GM13977 (cell line): ENCODE data around the gene JUN.

Source experiments
- DNase-seq: peaks from one replicate; pipeline ENCODE4 v3.0.0; 2012; ENCODE audit warnings: low spot score
- CTCF ChIP-seq: IDR thresholded peaks from 2 replicates; pipeline ENCODE4 v1.5.1; 2012; ENCODE audit warnings: mild to moderate bottlenecking, control low read depth; ENCODE audit not compliant: insufficient read depth; ENCODE audit errors: extremely low read depth, missing control alignments
- in situ Hi-C: fragments of 300-500 bp; cut with MboI; formaldehyde crosslinking; loops from one replicate; pipeline ENCODE4 v1.12.0; 2022; ENCODE audit warnings: low sequenced_read_pairs, low pct_unique_long_range_greater_than_20kb, mixed read lengths, inconsistent platforms; ENCODE audit not compliant: unreplicated experiment

JUN gene

GRCh38 chr1:58765441-58765840, 18.4 kb downstream of the JUN start:
- in situ Hi-C loops, result no loop called here
- no peak for DNase-seq
- TF ChIP-seq CTCF, result no peak

- in situ Hi-C loops, result no loop called here
- no peak for DNase-seq
- no peak for TF ChIP-seq CTCF
These were observed 18.8 kb downstream of the JUN start for GRCh38 chr1:58765006-58765405.

- no peak for DNase-seq
- in situ Hi-C loops, result no loop called here
- no peak for TF ChIP-seq CTCF
These were observed 19.4 kb downstream of the JUN start for GRCh38 chr1:58764294-58764978.

- TF ChIP-seq CTCF, result no peak
- DNase-seq, result no peak
- in situ Hi-C loops, result no loop called here
These were observed 20.6 kb downstream of the JUN start for GRCh38 chr1:58763214-58763613.

GRCh38 chr1:58762806-58763205, 21.0 kb downstream of the JUN start:
- no peak for TF ChIP-seq CTCF
- in situ Hi-C loops, result no loop called here
- DNase-seq, result no peak

- in situ Hi-C loops, result no loop called here
- peak; percentile 45 for DNase-seq
These were observed 28.4 kb downstream of the JUN start for GRCh38 chr1:58755468-58755872.

More at GRCh38 chr1:58755468-58755872, 28.4 kb downstream of the JUN start:
- no peak for TF ChIP-seq CTCF
